Panc1 (cell line): ENCODE results near the gene FBLN2.

Experiments
- CTCF ChIP-seq: fragments of 450-650 bp; IDR thresholded peaks from 2 replicates; pipeline ENCODE4 v1.5.1; 2017; ENCODE audit warnings: mild to moderate bottlenecking
- POLR2AphosphoS5 ChIP-seq: IDR thresholded peaks from 2 replicates; pipeline ENCODE4 v1.6.1; 2012; ENCODE audit warnings: mild to moderate bottlenecking, low read depth, low read length, moderate library complexity

DNA sequence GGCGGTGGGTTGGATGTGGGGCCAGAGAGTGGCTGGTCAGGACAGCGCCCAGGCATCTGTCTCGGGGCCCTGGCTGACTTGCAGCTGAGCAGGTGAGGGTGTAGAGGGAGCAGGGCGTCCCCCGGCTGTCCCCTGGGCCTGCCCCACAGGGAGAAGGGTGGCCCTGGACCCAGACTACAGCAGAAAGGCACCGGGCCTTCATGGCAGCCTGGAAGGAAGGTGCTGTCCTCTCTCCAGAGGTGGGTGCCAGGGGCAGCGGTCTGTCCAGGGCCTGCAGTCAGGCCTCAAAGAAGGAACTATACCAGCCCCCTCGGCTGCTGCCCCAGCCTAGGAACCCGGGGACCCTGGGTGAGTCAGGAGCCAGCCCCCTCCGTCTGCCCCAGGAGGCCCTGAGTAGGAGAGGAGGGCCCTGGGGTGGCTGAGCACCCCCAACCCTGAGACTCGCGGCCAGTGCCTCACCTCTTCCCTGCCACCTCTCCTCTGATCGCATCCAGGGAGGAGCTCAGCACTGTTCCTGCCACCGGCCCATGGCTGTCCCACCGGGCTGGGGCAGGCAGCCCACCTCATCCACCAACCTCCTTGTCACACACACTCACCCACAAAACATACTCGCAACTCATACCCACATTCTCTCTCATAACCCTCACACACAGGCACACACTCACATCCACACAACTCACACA lies 133.5 kb downstream of the FBLN2 start:
- TF ChIP-seq CTCF = no peak
- TF ChIP-seq POLR2AphosphoS5 = no peak
